Fibroblast of pulmonary artery (primary cell): ENCODE measurements around the gene CUX1.

ENCODE experiments used
- DNase-seq: peaks from one replicate; pipeline ENCODE4 v3.0.0-alpha.2; 2010; ENCODE audit warnings: low read depth
- H3K4me3 ChIP-seq: replicated peaks from 2 replicates; pipeline ENCODE4 v1.5.1; 2011; ENCODE audit warnings: low read depth, mild to moderate bottlenecking, control low read depth, low read length, moderate library complexity
- TF ChIP-seq, protein P1 (sequence below): IDR thresholded peaks from 2 replicates; pipeline ENCODE4 v1.5.1; 2011; ENCODE audit warnings: mild to moderate bottlenecking, control low read depth, low read length, inconsistent platforms; ENCODE audit errors: missing control alignments

Gene CUX1

DNA sequence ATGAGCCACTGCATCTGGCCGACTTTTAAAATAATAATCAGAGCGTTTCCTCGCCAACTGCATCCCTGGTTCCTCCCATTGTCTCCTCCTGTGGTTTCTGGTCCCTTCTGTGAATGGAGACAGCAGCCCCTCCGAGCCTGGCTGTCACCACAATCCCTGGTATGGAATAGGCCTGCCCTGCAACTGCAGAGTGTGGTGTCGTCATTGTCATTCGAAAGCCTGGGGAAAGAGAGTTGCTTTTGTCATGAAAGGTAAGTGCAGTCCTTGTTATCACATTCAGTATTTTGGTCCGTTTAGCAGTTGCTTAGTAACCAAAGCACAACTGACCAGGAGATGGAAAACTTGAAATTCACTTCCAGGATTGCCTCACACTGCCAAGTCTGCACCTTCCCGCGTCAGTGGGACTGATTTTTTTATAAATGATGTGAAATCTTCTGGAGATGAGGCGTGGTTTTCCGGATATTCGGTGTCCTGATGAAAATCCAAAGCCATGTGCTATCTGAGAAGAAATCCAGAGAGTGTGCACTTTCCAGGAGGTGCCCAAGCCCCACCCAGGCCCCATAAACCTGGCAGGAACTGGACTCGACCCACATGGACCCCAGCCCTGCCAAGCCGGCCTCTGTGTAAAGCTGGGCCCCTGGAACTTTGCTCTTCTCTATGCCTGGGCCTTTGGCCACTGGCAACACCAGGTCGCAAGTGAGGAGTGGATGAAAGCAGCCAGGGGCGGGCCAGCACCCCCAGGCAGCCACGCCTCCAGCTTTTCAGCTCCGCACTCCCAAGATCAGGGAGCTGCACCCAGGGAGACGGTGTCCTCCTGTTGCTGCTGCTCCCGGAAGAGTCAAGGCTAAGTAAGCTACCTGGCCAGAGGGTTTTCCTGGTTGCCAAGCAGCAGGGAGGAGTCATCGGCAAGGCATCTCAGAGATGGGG, 335.5 kb downstream of the CUX1 start:
- H3K4me3 ChIP-seq: no peak overlapping the region
- DNase-seq: peak; percentile 89
- TF ChIP-seq, protein P1, sequence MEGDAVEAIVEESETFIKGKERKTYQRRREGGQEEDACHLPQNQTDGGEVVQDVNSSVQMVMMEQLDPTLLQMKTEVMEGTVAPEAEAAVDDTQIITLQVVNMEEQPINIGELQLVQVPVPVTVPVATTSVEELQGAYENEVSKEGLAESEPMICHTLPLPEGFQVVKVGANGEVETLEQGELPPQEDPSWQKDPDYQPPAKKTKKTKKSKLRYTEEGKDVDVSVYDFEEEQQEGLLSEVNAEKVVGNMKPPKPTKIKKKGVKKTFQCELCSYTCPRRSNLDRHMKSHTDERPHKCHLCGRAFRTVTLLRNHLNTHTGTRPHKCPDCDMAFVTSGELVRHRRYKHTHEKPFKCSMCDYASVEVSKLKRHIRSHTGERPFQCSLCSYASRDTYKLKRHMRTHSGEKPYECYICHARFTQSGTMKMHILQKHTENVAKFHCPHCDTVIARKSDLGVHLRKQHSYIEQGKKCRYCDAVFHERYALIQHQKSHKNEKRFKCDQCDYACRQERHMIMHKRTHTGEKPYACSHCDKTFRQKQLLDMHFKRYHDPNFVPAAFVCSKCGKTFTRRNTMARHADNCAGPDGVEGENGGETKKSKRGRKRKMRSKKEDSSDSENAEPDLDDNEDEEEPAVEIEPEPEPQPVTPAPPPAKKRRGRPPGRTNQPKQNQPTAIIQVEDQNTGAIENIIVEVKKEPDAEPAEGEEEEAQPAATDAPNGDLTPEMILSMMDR: no peak

- TF ChIP-seq, protein P1: no peak
- H3K4me3 ChIP-seq: no peak overlapping the region
- DNase-seq: no peak
Measured at GRCh38 chr7:102153599-102153946, 336.1 kb downstream of the CUX1 start.

GRCh38 chr7:102154425-102154824, 337.0 kb downstream of the CUX1 start:
- TF ChIP-seq, protein P1: no peak
- no peak for DNase-seq
- no peak overlapping the region for H3K4me3 ChIP-seq

- DNase-seq: no peak
- H3K4me3 ChIP-seq: no peak overlapping the region
- TF ChIP-seq, protein P1: no peak
Measured at GRCh38 chr7:102155821-102156441, 338.5 kb downstream of the CUX1 start.

DNA sequence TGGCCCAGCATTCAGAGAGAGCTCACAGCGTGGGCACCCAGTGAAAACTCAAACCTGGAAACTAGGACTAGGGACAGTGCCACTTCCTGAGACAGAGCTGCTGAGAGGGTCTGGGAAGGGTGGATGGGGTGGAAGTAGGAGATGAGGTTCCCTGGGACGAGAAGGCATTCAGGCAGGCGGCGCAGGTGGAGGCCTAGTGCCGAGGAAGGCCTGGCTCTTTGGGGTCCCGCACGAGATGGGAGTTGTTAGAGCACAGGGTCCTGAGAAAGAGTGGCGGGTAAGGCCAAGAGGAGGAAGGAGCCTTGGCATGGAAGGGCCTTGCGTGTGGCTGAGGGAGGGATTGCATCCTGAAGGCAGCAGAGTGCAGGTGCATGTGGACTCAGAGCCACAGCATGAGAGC, 339.4 kb downstream of the CUX1 start:
- TF ChIP-seq, protein P1: no peak
- H3K4me3 ChIP-seq: no peak overlapping the region

DNA sequence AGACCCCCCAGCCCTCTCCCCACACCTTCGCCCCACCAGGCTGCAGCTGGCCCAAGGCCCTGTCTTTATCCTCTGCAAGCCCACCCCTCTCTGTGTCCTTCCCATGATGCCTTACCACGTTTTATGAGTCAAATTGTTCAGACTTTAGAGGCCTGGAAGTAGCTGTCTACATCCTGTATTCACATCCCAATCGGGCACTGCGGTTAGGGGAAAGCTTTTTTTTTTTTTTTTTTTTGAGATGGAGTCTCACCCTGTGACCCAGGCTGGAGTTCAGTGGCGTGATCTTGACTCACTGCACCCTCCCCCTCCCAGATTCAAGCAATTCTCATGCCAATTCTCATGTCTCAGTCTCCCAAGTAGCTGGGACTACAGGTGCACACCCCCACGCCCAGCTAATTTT, 347.7 kb downstream of the CUX1 start:
- H3K4me3 ChIP-seq: no peak overlapping the region

More for the DNA sequence above, 339.4 kb downstream of the CUX1 start:
- no peak for DNase-seq

More for the DNA sequence above, 347.7 kb downstream of the CUX1 start:
- DNase-seq: no peak
- TF ChIP-seq, protein P1: no peak
